ENCODE data around the gene GH1.
"Not testable (repeated sequence)": the region's sequence is repeated elsewhere in the genome, so short reads cannot be mapped to it uniquely, and the experiment has no call there.

Gene GH1

GRCh38 chr17:63928172-63928666 lies 9.6 kb upstream of the GH1 start:
- Histone ChIP-seq H3K4me1 (ENCODE audit: insufficient read depth, low read length) (no peaks in the 10 kb centered on the region), H3K4me3 (ENCODE audit: low read length) (no peak overlapping the region), H3K36me3 (ENCODE audit: insufficient read depth, low read length) (no peaks in the 10 kb centered on the region), H2AFZ (ENCODE audit: low read depth, low read length) (no peak overlapping the region), H3K27me3 (ENCODE audit: insufficient read depth, low read length) (no peaks in the 10 kb centered on the region), H3K9me3 (ENCODE audit: low read length) (no peaks in the 10 kb centered on the region)

- no peaks in the 10 kb centered on the region for H3K27me3 ChIP-seq (ENCODE audit: insufficient read depth, low read length)
- H3K4me1 ChIP-seq (ENCODE audit: insufficient read depth, low read length) = no peaks in the 10 kb centered on the region
- H2AFZ ChIP-seq (ENCODE audit: low read depth, low read length) = no peak overlapping the region
- no peaks in the 10 kb centered on the region for H3K9me3 ChIP-seq (ENCODE audit: low read length)
- no peak overlapping the region for H3K4me3 ChIP-seq (ENCODE audit: low read length)
- H3K36me3 ChIP-seq (ENCODE audit: insufficient read depth, low read length) = no peaks in the 10 kb centered on the region
These were observed 9.0 kb upstream of the GH1 start for GRCh38 chr17:63927464-63928171.

- H3K4me1 ChIP-seq (ENCODE audit: insufficient read depth, low read length) = no peaks in the 10 kb centered on the region
- no peaks in the 10 kb centered on the region for H3K27me3 ChIP-seq (ENCODE audit: insufficient read depth, low read length)
- H2AFZ ChIP-seq (ENCODE audit: low read depth, low read length) = no peak overlapping the region
- H3K36me3 ChIP-seq (ENCODE audit: insufficient read depth, low read length) = no peaks in the 10 kb centered on the region
- no peak overlapping the region for H3K4me3 ChIP-seq (ENCODE audit: low read length)
- no peaks in the 10 kb centered on the region for H3K9me3 ChIP-seq (ENCODE audit: low read length)
These were observed 7.5 kb upstream of the GH1 start for GRCh38 chr17:63926164-63926563.

- Histone ChIP-seq H3K9me3 (ENCODE audit: low read length) (no peaks in the 10 kb centered on the region), H3K36me3 (ENCODE audit: insufficient read depth, low read length) (no peaks in the 10 kb centered on the region), H3K4me1 (ENCODE audit: insufficient read depth, low read length) (no peaks in the 10 kb centered on the region), H2AFZ (ENCODE audit: low read depth, low read length) (no peak overlapping the region), H3K27me3 (ENCODE audit: insufficient read depth, low read length) (no peaks in the 10 kb centered on the region), H3K4me3 (ENCODE audit: low read length) (no peak overlapping the region)
These were observed 7.0 kb upstream of the GH1 start for GRCh38 chr17:63925615-63926014.

- not testable (repeated sequence) for H3K4me1 ChIP-seq (ENCODE audit: insufficient read depth, low read length); H3K36me3 ChIP-seq (ENCODE audit: insufficient read depth, low read length); H3K4me3 ChIP-seq (ENCODE audit: low read length); H3K27me3 ChIP-seq (ENCODE audit: insufficient read depth, low read length); H3K9me3 ChIP-seq (ENCODE audit: low read length); H2AFZ ChIP-seq (ENCODE audit: low read depth, low read length)
These were observed 3.8 kb upstream of the GH1 start for GRCh38 chr17:63922402-63922801.

- H3K36me3 ChIP-seq (ENCODE audit: insufficient read depth, low read length); H2AFZ ChIP-seq (ENCODE audit: low read depth, low read length): not testable (repeated sequence)
These were observed 2.1 kb upstream of the GH1 start for GRCh38 chr17:63920779-63921178.

GRCh38 chr17:63920050-63920449 lies 1.4 kb upstream of the GH1 start:
- H3K9me3 ChIP-seq (ENCODE audit: low read length); H3K4me1 ChIP-seq (ENCODE audit: insufficient read depth, low read length); H3K4me3 ChIP-seq (ENCODE audit: low read length); H3K36me3 ChIP-seq (ENCODE audit: insufficient read depth, low read length); H3K27me3 ChIP-seq (ENCODE audit: insufficient read depth, low read length); H2AFZ ChIP-seq (ENCODE audit: low read depth, low read length): not testable (repeated sequence)

More at GRCh38 chr17:63920779-63921178, 2.1 kb upstream of the GH1 start:
- H3K27me3 ChIP-seq (ENCODE audit: insufficient read depth, low read length); H3K4me1 ChIP-seq (ENCODE audit: insufficient read depth, low read length); H3K4me3 ChIP-seq (ENCODE audit: low read length); H3K9me3 ChIP-seq (ENCODE audit: low read length): not testable (repeated sequence)

GRCh38 chr17:63919311-63919723 lies 678 bp upstream of the GH1 start:
- Histone ChIP-seq H2AFZ (ENCODE audit: low read depth, low read length) (no peak overlapping the region), H3K4me3 (ENCODE audit: low read length) (no peak overlapping the region), H3K9me3 (ENCODE audit: low read length) (no peaks in the 10 kb centered on the region)

GRCh38 chr17:63918305-63918704 lies 334 bp downstream of the GH1 start:
- Histone ChIP-seq H3K36me3 (ENCODE audit: insufficient read depth, low read length) (no peaks in the 10 kb centered on the region), H3K27me3 (ENCODE audit: insufficient read depth, low read length) (peaks cover 6% of the 10 kb centered on the region), H3K9me3 (ENCODE audit: low read length) (no peaks in the 10 kb centered on the region), H2AFZ (ENCODE audit: low read depth, low read length) (no peak overlapping the region), H3K4me3 (ENCODE audit: low read length) (no peak overlapping the region), H3K4me1 (ENCODE audit: insufficient read depth, low read length) (no peaks in the 10 kb centered on the region)

More at GRCh38 chr17:63919311-63919723, 678 bp upstream of the GH1 start:
- peaks cover 6% of the 10 kb centered on the region for H3K27me3 ChIP-seq (ENCODE audit: insufficient read depth, low read length)
- H3K4me1 ChIP-seq (ENCODE audit: insufficient read depth, low read length) = no peaks in the 10 kb centered on the region
- no peaks in the 10 kb centered on the region for H3K36me3 ChIP-seq (ENCODE audit: insufficient read depth, low read length)

GRCh38 chr17:63917646-63918045 lies 993 bp downstream of the GH1 start:
- H3K36me3 ChIP-seq (ENCODE audit: insufficient read depth, low read length) = no peaks in the 10 kb centered on the region
- H3K4me1 ChIP-seq (ENCODE audit: insufficient read depth, low read length) = no peaks in the 10 kb centered on the region
- H3K4me3 ChIP-seq (ENCODE audit: low read length) = no peak overlapping the region
- no peaks in the 10 kb centered on the region for H3K9me3 ChIP-seq (ENCODE audit: low read length)
- no peak overlapping the region for H2AFZ ChIP-seq (ENCODE audit: low read depth, low read length)
- peaks cover 6% of the 10 kb centered on the region for H3K27me3 ChIP-seq (ENCODE audit: insufficient read depth, low read length)

- not testable (repeated sequence) for H3K4me1 ChIP-seq (ENCODE audit: insufficient read depth, low read length); H3K36me3 ChIP-seq (ENCODE audit: insufficient read depth, low read length); H3K27me3 ChIP-seq (ENCODE audit: insufficient read depth, low read length); H3K4me3 ChIP-seq (ENCODE audit: low read length); H3K9me3 ChIP-seq (ENCODE audit: low read length); H2AFZ ChIP-seq (ENCODE audit: low read depth, low read length)
These were observed 1.4 kb downstream of the GH1 start for GRCh38 chr17:63917206-63917605.

- no peaks in the 10 kb centered on the region for H3K4me1 ChIP-seq (ENCODE audit: insufficient read depth, low read length)
These were observed 2.0 kb downstream of the GH1 start for GRCh38 chr17:63916566-63917185.

GRCh38 chr17:63915753-63916152 lies 2.9 kb downstream of the GH1 start:
- not testable (repeated sequence) for H2AFZ ChIP-seq (ENCODE audit: low read depth, low read length); H3K4me1 ChIP-seq (ENCODE audit: insufficient read depth, low read length); H3K4me3 ChIP-seq (ENCODE audit: low read length); H3K36me3 ChIP-seq (ENCODE audit: insufficient read depth, low read length); H3K27me3 ChIP-seq (ENCODE audit: insufficient read depth, low read length); H3K9me3 ChIP-seq (ENCODE audit: low read length)

More at GRCh38 chr17:63916566-63917185, 2.0 kb downstream of the GH1 start:
- Histone ChIP-seq H3K27me3 (ENCODE audit: insufficient read depth, low read length) (peaks cover 6% of the 10 kb centered on the region), H3K4me3 (ENCODE audit: low read length) (no peak overlapping the region), H3K9me3 (ENCODE audit: low read length) (no peaks in the 10 kb centered on the region), H2AFZ (ENCODE audit: low read depth, low read length) (no peak overlapping the region), H3K36me3 (ENCODE audit: insufficient read depth, low read length) (no peaks in the 10 kb centered on the region)

GRCh38 chr17:63914471-63914870 lies 4.2 kb downstream of the GH1 start:
- Histone ChIP-seq H3K27me3 (ENCODE audit: insufficient read depth, low read length) (peaks cover 6% of the 10 kb centered on the region), H3K9me3 (ENCODE audit: low read length) (no peaks in the 10 kb centered on the region), H3K4me1 (ENCODE audit: insufficient read depth, low read length) (no peaks in the 10 kb centered on the region), H3K4me3 (ENCODE audit: low read length) (no peak overlapping the region), H3K36me3 (ENCODE audit: insufficient read depth, low read length) (no peaks in the 10 kb centered on the region), H2AFZ (ENCODE audit: low read depth, low read length) (no peak overlapping the region)

Data from neuron (in vitro differentiated cells).